ENCODE measurements around the gene BIRC3. TPM values are rescaled to one million over a fixed set of nuclear protein-coding genes. Genes with fewer than 3 reads are reported as not detected.

Gene BIRC3
- total and polyA plus RNA-seq, 2 of the 8 experiments (the other 6 are each of a cell fraction or from before 2014, with no cell fraction given), result 0.08 to 0.20 TPM

GRCh38 chr11:102317099-102317767, at the start of gene BIRC3 (continued):
- peak; percentile 31; the same call in 1 of the 2 replicates for TF ChIP-seq TEAD4 (IDR thresholded peaks at IDR 0.05; ENCODE audit: low read depth, low read length)
- no peak for TF ChIP-seq SIX5 (IDR thresholded peaks at IDR 0.05; ENCODE audit: low read depth, low read length)
- TF ChIP-seq MAX (IDR thresholded peaks at IDR 0.05), result peak; percentile 91
- peak in 2 of 3 experiments; percentile 10 to 26; a peak in 3 of 4 replicates for TF ChIP-seq CTCF (IDR thresholded peaks at IDR 0.05; ENCODE audit: control extremely low read depth in 1 of 3, insufficient read depth in 1 of 3, low read depth in 1 of 3, low read length in 3 of 3)
- TF ChIP-seq CREB1 (IDR thresholded peaks at IDR 0.05), result peak; percentile 76; the same call in 1 of the 2 replicates
- TF ChIP-seq RAD21 (IDR thresholded peaks at IDR 0.05 in 1 of 2, conservative IDR thresholded peaks at IDR 0.05 in 1 of 2; ENCODE audit: low read depth in 2 of 2, low read length in 2 of 2), result peak in 1 of 2 experiments; percentile 6; a peak in 1 of 4 replicates
